Measurements from ENCODE around the gene CBR3.

The CBR3 gene

DNA sequence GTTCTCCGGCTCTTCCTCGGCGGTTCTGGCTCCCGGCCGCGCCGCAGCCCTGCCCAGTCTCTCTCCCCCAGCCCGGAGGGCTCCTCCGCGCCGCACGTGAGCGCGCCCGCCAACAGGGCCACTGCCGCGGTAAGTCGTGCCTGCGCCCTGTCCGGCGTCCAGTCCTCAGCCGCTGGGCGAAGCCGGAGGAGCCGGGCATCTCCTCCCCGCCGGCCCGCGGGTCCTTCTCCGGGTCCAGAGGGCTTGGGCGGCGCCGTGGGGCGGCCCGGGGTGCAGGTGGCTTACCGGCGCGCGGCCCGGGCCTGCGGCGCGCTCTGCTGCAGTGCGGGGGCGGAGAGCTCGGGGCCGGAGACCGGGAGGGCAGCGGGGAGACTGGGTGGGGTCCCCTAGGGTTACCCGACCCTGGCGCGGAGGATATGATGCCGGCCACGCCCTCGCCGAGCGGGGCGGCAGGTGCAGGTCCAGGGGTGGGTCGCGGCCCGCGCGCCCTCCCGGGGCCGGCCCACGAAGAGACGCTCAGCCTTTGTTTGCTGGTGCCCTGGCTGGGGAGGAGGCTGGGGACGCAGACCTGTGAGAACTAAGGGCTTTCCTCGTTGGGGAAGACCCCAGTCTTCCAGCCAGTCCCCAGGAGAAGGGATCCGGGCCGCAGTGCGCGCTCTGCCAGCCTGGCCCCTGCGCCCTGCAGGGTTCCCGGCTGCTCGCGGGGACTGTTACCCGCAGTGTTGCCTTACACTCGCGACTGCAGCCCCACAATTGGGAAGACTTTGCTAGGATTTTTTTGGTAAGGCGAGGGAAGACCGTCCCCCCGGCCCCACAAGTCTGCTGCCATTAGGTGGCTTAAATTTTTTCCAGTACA, 22.2 kb downstream of the CBR3 start, which contains the start of gene DOP1B:
Gene DOP1B, plus strand, starts transcription at position 10 of the 856 bp plus-strand sequence. CDS start 7,910 bp downstream, outside the sequence.
- DNase-seq: no peak

DNA sequence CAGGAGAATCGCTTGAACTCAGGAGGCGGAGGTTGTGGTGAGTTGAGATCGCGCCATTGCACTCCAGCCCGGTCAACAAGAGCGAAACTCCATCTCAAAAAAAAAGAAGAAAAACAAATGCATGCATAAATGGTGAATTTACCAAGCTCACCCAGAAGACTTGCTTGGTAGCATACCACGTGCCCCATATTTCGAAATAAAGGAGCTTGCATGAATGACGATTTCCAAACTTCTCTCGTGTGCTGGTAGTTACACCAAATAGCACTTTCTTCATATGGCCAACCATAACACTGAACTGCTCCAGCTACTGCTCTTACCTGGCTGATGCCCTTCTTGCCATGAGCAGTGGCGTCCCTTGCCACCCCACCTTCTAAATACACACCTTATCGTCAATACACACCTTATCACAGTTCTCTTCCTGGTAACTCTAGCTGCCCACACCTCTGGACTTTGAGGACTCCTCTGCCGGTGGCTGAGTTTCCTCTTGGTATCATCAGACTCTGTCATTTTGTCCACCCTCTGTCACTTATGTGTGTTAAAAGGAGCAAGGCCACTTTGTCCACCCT, 24.6 kb downstream of the CBR3 start:
- DNase-seq: no peak

DNA sequence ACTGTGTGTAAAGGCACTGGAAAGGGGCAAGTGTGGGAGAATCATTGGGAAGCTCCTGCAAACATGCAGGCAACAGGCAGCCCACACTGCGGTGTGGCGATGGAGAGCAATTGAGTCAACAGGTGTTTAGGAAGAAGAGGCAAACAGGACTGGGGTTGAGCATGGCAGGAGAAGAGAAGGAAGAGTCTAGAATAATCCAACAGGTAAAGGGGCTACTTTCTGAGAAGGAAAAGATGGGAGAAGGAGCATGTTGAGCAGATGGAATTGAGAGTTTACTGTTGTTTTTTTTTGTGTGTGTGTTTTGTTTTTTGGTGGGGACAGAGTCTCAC, 25.9 kb downstream of the CBR3 start:
- DNase-seq: no peak

DNA sequence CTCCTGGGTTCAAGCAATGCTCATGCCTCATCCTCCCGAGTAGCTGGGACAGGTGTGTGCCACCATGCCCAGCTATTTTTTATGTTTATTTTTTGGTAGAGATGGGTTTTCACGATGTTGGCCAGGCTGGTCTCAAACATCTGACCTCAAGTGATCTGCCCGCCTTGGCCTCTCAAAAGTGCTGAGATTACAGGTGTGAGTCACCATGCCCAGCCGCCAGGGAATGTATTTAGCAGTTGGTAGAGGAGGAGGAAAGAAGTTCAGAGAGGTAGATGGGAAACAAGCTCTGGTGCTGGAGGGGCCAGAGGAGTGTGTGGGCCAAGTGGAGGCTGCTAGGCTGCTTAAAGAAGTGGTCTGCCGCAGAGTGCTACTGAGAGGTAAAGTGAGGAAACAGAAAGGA, 27.8 kb downstream of the CBR3 start:
- no peak for DNase-seq

DNA sequence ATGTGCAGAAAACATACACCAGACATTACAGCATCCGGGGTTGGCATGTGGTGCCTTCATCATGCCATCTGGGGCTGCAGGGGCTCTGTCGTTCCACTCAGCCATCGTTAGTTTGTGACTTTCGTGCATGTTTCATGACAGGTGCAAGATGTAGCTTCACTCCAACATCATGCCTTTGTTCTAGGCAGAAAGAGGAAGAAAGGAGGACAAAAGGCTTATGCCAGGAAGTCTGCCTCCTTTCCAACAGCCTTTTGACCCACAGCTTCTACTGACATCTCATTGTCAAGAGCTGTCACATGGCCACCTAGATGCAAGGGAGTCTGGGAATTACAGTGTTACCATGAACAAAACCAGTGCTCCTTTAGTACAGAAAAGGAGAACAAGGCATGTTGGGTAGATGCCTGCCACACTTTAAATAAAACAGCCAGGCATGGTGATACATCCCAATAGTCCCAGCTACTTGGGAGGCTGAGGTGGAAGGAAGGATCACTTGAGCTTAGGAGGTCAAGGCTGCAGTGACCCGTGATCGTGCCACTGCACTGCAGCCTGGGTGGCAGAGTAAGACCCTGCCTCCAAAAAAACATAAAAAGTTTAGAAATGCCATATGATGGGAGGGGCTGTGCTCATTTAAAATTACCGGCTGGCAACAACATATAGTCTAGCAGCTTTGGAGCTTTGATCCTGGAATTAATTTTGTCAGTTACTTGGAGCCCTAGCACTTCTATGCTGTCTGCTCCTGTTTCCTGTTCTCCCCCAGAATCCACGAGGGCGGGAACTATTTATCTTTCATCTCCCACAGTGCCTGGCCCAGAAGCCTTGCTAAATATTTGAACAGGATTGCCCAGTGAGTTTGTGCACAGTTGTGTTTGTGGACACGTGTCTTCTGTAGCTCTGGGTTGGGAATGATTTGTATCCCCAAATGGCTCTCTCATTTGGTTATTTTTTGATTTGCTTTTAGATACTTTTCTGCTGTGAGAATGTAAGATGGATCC, 29.2 kb downstream of the CBR3 start:
- DNase-seq: no peak

DNA sequence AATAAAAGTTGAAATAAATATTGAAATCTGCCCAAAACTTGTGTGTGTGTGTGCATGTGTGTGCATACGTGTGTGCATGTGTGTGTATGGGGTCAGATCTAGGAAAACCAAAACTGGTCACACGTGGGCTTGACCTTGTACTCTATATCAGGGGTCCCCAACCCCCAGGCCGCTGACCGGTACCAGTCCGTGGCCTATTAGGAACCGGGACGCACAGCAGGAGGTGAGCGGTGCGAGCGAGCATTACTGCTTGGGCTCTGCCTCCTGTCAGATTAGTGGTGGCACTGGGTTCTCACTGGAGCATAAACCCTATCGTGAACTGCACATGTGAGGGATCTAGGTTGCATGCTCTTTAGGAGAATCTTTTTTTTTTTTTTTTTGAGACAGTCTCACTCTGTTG, 30.5 kb downstream of the CBR3 start:
- DNase-seq: no peak

DNA sequence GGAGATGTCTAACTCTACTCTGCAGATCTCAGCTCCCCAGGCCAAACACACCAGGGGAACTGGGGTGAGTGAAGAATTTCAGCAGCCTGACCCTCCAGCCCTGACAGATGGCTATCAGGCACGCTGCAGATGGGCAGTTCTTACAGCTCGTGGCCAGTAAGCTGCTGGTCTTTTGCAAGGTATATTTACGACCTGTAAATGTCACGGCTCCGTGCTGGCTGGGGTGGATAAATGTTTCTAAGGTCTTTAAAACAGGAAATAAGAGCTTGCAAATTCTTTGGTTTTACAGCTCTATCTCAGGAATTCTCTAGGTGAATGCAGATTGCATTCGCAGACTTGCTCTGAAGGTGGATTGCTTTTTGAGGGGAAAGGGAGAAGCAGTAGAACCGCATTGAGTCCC, 31.8 kb downstream of the CBR3 start:
- no peak for DNase-seq

DNA sequence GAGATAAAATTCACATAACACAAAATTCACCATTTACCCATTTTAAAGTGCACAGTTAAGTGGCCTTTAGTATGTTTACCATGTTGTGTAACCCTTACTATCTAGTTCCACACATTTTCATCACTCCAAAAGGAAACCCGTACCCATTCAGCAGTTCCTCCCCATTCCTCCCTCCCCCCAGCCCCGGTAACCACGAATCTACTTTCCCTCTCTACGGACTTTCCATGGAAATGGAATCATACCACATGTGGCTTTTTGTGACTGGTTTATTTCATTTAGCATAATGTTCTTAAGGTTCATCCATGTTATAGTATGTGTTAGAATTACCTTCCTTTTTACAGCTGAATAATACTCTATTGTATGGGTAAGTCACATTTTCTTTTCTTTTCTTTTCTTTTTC, 32.7 kb downstream of the CBR3 start:
- no peak for DNase-seq

DNA sequence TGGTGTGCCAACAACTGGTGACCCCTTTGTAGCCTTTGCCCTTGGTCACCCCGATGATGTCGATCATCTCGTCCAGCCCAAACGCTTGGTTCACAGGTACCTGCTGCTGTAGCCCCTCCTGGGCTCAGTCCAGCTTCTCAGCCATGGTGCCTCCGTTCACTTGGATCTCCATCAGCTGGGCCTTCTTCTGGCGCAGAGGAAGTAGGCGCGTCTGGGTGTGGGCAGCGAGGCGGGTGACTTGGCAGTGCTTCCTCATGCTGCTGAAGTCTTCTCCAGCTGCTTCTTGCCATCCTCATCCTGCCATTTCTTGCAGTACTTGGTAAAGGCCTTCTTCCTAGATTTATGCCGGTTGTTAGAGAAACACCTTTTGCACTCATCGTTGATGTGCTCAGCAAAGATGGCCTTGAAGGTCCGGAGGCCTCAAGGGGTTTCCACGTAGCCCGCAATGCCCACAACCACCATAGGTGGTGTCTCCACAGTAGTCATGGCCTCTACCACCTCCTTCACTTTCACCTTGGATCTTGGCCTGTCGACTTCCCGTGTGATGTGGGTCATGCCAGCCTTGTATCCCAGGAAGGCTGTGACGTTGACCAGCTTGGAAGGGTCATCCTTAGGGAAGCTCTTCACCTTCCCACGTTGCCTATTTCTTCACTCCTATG, 34.7 kb downstream of the CBR3 start:
- no peak for DNase-seq

DNA sequence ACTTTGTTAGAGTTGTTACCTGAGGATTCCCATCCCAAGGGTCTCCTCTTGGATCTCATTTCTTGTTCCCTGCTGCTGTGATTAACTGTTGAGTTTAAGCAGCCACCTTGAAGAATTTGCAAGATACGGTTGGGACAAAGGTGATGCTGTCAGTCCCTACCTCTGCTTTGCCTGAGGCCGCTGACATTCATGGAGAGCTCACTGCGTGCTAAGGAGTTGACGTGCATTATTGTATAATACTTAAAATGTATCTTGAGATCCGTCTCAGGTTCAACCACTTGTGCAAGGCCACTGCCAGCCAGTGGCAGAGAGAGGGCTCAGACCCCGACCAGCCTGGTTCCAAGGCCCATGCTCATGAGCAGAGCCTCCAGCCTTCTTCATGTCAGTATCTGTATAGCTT, 35.9 kb downstream of the CBR3 start:
- no peak for DNase-seq

DNA sequence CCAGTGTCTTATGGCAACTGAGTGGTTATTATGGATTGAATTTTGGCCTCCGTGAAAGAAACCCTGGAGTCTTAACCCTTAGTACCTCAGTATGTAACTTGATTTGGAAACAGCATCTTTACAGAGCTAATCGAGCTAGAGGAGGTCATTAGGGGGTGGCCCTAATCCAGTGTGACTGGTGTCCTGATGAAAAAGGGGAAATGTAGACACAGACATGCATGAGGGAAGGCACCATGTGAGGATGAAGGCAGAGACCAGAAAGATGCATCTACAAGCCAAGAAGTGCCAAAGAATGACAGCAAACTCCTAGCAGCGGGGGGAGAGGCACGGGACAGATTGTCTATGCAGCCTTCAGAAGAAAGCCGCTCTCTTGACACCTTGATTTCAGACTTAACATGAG, 36.5 kb downstream of the CBR3 start:
- no peak for DNase-seq

DNA sequence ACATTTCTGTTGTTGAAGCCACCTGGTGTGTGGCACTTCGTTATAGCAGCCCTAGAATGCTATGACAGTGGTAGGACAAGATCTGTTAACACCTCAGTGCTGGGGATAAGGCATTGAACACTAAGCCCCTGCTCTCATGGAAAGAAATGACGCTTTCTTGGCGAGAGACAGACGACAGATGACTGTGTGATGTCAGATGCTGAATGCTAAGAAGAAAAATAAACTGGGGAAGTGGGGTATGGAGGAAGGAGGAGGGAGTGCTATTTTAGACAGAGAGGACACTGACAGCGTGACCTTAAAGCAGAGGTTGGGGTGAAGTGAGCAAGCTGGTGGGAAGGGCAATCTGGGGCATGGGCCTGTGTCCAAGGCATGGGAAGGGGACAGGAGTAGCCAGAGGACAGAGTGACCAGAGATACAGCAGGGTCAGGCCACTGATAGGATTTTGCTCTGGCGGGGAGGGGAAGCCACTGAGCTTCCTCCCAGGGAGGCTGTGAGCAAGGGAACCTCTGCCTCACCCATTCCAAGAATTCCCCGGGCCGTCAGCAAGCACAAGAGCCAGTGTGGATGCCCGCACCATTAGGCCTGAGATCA, 37.0 kb downstream of the CBR3 start:
- no peak for DNase-seq

DNA sequence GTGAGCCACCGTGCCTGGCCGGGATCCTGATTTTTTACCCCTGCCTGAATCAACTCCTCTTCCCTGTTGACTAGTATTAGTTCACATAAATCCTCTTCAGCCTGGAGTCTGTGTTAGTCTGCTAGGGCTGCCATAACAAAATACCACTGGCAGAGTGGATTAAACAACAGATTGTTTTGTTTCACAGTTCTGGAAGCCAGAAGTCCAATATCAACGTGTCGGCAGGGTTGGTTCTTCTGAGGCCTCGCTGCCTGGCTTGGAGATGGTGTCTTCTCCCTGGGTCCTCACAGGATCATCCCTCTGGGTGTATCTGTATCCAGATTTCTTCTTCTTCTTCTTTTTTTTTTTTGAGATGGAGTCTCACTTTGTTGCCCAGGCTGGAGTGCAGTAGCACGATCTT, 39.9 kb downstream of the CBR3 start:
- DNase-seq: no peak

DNA sequence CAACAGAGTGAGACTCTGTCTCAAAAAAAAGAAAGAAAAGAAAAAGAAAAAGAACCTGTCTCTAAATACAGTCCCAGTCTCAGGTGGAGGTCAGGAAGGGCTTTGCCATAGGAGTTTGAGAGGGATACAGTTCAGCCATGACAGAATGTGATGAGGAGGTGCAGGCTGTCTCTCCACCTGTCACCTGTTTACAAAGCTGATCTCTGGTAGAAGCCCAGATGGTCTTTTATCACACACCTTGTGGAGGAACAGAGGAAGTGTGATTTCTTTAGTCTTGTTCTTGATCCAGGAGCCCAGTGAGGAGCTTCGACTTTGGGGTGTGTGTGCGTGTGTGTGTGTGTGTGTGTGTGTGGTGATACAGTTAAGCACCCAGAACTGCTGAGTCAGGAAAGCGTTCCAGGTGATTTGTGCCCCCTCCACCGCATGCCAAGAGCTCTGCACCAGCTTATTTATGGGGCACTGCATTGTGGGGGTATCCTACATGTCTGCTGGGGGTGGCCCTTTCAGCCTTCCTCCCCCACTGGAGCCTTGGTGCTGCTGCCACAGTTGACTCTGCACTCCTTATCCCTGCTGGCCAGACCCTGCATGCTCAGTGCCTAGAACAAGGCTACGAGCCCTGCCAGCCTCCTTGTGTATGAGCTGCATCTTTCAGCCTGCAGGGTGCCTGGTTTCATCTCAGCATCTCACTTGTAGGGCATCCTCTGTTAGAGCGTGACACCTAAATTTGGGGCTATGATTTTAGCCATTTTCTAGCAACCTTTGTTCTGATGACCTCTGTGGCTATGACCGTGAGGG, 41.1 kb downstream of the CBR3 start:
- no peak for DNase-seq

DNA sequence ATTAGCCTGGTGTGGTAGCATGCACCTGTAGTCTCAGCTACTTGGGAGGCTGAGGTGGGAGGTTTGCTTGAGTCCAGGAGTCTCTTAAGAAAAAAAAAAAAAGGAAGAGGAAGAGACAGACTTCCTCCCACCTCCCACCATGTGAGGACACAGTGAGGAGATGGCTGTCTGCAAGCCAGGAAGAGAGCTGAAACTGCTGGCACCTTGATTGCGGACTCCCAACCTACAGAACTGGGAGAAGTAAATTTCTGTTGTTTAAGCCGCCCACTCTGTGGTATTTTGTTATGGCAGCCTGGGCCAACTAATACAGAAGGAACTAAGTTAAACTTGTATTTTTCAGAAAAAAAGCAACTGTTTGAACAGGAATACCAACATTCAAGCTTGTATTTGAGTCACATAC, 43.5 kb downstream of the CBR3 start:
- DNase-seq: no peak

DNA sequence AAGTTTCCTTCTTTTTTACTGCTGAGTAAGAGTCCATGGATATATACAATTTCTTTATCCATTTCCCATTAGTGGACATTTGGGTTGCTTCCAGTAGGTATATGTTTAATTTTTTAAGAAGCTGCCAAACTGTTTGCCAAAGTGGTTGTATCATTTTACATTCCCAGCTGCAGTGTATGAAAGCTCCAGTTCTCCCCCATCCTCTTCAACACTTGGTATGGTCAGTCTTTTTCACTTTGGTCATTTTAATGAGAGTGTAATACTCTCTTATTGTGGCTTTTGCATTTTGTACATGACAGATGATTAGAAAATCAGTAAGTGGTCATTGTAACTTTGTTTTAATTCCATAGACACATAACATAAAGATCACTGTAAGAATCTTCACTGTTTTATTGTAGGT, 44.3 kb downstream of the CBR3 start:
- no peak for DNase-seq

DNA sequence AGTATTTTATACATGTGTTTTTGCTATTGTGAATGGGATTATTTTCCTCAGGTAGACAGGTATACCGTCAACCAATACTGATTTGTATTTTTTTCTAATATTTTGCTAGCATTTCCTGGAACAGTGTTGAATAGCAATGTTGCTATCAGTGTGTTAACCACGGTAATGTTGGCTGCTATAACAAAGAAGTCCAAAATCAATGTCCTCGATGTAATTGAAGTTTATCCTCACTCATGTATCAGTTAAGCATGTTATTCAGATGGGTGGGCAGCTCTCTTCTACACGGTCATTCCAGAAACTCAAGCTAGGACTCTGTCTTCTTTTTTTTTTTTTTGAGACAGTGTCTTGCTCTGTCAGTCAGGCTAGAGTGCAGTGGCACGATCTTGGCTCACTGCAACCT, 46.1 kb downstream of the CBR3 start:
- no peak for DNase-seq

DNA sequence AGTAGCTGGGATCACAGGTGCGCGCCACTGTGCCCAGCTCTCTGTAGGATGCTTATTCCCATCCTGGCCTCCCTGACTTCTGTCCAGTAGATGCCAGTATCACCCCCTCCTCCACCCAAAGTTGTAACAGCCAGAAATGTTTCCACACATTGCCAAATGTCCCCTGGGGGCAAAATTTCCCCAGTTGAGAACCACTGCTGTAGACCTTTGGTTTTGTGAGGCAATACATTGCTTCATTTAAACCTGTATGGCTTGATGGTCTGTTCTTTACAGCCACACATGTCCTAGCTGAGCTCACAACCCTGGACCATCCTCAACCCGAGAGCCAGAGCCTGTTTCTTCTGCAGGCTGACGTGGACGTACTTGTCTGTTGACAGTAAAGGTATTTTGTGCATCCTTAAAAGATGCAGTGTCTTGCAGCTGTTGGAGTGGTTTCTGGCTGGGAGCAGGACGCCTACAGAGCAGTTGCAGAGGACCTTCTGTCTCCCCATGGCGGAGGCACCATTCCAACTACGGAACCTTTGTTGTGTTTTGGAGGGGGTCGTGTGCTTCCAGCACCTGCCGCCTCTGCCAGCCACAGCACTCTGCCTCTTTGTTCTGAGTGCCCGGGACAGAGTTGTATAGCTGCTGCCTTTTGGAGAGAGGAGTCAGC, 48.4 kb downstream of the CBR3 start:
- DNase-seq: no peak

DNA sequence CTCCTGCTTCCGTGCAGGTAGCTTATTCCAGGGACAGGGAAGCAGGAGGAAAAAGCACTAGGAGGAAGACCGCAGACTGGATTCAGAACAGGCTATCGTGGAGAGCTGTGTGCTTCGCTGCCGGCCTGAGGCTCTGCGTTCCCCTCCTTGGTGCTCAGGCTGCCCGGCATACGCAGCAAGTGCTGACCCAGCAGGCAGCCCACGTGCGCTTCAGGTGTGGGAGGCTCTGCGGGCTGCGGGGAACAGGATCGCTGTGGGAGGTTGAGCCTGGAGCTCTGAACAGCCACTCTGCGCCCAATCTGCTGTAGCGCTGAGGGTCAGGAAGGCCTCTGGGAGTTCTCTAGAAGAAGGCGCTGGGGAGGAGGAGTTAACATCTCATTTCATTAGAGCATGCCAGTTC, 49.7 kb downstream of the CBR3 start:
- no peak for DNase-seq

DNA sequence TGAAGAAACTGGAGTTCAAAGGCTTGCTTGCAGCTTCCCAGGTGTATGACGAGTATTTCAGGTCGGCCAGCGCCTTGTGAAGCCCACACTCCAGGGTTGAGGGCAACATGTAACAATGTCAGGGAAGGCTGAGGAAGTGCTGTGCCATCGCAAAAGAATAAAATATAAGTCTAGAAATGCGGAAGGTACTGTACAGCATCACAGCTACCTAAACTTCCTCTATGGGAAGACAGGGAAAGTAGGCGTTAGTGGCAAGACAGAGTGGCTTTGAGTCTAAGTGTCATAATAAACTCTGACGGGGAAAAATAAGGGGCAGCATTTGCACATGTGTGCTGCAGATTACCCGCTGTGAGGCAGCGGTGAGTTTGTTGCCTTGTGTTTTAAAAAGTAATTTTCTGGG, 50.6 kb downstream of the CBR3 start:
- no peak for DNase-seq

DNA sequence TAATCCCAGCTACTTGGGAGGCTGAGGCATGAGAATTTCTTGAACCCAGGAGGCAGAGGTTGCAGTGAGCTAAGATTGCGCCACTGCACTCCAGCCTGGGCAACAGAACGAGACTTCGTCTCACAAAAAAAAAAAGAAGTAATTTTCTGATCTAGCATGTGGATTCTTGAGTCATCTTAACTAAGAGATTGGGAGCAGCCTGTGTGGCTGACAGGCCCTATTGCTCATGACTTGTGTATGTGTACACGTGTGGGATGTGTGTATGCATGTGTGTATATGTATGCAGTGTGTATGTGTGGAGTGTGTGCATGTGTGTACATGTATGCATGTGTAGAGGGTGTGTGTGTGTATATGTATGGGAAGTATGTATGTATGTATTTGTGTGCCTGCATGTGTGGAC, 51.2 kb downstream of the CBR3 start:
- no peak for DNase-seq

All from central memory CD4-positive, alpha-beta T cell (primary cell).